Measurements from ENCODE around the gene GRM7.

The GRM7 gene

DNA sequence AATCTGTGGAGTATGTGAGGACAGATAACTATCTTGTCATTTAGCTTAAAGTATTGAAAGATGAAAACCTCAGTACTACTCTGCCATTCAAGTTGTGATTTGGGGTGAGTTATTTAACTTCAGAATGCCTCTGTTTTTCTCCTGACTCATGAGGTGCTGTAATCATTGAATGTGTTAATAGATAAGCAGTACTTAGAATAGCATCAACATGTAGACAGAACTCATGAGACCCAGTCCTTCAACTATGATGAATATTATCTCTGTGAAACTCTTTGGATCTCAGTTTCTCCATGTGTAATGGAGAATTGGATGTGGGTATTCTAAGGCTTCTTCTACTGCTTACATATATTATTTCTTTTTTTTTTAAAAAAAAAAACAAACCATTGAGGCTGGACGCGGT is 431.4 kb downstream of the GRM7 start:
- DNase-seq (ENCODE audit: low read depth) = no peak
- TF ChIP-seq, protein P1, sequence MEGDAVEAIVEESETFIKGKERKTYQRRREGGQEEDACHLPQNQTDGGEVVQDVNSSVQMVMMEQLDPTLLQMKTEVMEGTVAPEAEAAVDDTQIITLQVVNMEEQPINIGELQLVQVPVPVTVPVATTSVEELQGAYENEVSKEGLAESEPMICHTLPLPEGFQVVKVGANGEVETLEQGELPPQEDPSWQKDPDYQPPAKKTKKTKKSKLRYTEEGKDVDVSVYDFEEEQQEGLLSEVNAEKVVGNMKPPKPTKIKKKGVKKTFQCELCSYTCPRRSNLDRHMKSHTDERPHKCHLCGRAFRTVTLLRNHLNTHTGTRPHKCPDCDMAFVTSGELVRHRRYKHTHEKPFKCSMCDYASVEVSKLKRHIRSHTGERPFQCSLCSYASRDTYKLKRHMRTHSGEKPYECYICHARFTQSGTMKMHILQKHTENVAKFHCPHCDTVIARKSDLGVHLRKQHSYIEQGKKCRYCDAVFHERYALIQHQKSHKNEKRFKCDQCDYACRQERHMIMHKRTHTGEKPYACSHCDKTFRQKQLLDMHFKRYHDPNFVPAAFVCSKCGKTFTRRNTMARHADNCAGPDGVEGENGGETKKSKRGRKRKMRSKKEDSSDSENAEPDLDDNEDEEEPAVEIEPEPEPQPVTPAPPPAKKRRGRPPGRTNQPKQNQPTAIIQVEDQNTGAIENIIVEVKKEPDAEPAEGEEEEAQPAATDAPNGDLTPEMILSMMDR (conservative IDR thresholded peaks at IDR 0.05; ENCODE audit: low read depth, low read length) = no peak
- no peak overlapping the region for H3K4me3 ChIP-seq (ENCODE audit: low read depth, low read length)

DNA sequence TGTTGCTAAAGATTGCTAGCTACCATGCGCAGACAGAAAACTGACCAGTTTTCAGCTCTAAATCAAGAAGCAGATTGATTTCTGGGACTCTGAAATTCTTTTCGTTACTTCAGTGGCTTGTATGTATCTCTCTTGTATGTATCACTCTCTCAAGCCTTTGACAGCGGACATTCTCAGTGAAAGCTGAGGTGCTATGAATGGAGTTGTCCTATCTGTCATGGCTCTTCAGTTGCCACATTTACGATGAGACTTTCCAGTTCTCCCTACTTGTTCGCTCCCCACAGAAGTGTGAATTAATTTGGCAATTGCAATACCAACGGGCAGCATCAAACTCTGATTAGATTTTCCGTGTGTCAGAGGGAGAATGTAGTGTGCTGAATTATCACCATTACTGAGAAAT is 432.4 kb downstream of the GRM7 start:
- TF ChIP-seq, protein P1 (conservative IDR thresholded peaks at IDR 0.05; ENCODE audit: low read depth, low read length) = no peak
- no peak for DNase-seq (ENCODE audit: low read depth)
- no peak overlapping the region for H3K4me3 ChIP-seq (ENCODE audit: low read depth, low read length)

DNA sequence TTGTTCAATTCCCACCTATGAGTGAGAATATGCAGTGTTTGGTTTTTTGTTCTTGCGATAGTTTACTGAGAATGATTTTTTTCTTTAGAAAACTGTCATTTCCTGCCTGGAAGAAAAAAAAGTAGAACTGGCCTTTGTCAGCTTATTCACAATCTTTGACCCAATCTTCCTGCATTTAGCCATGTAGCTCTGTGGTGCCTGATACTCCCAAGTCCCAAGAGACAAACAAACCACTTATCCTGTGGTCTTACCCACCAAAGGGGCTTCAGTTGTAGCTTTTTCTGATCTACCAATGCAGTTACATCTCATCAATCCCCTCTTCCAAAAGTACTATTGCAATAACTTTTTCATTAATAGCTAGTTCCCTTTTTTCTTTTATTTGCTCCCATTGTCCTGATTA is 444.6 kb downstream of the GRM7 start:
- DNase-seq (ENCODE audit: low read depth) = no peak
- no peak overlapping the region for H3K4me3 ChIP-seq (ENCODE audit: low read depth, low read length)
- TF ChIP-seq, protein P1 (conservative IDR thresholded peaks at IDR 0.05; ENCODE audit: low read depth, low read length) = no peak

DNA sequence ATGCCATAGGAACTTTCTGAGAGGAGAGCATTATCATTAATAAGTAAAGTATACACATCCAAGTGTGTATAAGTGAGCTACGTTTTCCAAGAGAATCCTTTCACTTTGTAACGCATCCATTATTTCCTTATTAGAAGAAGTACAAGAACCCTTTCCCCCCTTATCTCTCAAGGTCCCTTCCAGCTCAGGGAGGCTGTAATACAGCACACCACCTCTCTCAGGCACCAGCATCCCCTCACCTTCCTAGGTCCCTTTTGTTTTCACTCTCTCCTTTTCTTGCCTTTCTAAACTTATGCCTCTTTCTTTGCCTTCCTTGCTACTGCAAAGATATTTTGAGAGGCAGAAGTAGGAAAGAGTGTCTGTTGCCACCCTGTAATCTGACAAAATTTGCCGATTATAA is 446.0 kb downstream of the GRM7 start:
- no peak overlapping the region for H3K4me3 ChIP-seq (ENCODE audit: low read depth, low read length)
- TF ChIP-seq, protein P1 (conservative IDR thresholded peaks at IDR 0.05; ENCODE audit: low read depth, low read length) = no peak

DNA sequence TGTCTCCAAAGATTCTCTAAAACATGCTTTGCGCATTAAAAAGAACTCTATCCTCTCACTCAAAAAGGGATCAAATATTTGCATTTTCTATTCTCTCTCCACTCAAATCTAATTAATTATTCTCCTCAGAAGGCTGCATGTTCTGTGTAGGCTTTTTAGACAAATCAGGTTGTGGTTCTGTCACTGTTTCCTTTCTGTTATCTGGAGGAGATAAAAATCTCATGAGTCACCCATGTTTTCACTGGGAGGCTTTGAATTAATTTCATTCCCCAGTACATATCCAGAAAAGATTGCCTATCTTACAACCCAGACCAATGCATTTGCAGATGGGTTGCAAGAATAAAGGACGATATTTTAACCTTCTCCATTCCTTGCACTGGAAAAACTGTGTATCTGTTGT is 446.5 kb downstream of the GRM7 start:
- TF ChIP-seq, protein P1 (conservative IDR thresholded peaks at IDR 0.05; ENCODE audit: low read depth, low read length) = no peak
- H3K4me3 ChIP-seq (ENCODE audit: low read depth, low read length) = no peak overlapping the region
- peak; percentile 44 for DNase-seq (ENCODE audit: low read depth)

More for the DNA sequence above, 446.0 kb downstream of the GRM7 start:
- no peak for DNase-seq (ENCODE audit: low read depth)

DNA sequence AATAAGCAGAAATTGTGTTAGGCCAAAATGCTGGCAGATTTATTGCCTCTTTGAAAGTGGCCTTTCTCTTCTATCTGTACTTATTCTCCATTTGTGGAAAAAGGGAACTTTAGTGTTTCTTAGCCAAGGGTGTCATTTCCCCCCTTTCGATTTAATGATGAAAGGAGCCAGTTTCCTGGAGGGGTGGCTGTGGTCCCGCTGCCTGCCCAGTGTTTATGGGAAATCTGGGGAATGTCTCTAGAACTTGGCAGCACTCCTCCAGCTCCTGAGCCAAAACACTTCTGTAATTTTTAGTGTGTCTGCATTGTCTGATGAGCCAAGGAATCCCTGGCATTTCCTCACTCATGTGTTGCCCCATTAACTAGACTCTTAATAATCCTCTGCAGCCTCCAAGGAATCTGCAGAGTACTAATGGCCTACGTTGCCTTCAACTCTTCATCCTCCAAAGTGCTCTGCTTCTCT is 448.8 kb downstream of the GRM7 start:
- peak; percentile 66 for DNase-seq (ENCODE audit: low read depth)
- H3K4me3 ChIP-seq (ENCODE audit: low read depth, low read length) = no peak overlapping the region
- TF ChIP-seq, protein P1 (conservative IDR thresholded peaks at IDR 0.05; ENCODE audit: low read depth, low read length) = no peak

DNA sequence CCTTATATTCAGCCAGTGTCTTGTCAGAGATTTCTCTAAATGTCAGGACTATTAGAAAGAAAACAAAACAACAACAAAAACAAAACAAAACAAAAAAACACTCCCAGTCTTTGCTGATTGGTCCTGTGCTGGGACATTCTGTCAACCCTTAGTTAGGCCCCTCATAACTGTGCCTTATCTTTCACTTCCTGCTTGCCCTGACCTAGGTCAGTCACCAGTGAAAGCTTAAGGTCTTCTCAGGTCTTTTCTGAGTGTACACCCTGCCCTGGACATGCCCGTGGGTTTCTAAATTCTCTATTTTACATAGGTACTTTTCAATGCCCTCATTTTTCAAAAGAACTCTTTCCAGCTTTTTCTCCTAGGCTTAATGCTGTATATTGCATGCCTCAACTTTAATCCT is 454.1 kb downstream of the GRM7 start:
- H3K4me3 ChIP-seq (ENCODE audit: low read depth, low read length) = no peak overlapping the region
- TF ChIP-seq, protein P1 (conservative IDR thresholded peaks at IDR 0.05; ENCODE audit: low read depth, low read length) = no peak

More for the DNA sequence above, 454.1 kb downstream of the GRM7 start:
- DNase-seq (ENCODE audit: low read depth) = no peak

Measured in choroid plexus epithelial cell (primary cell).